ENCODE results near the gene ZNF521.

DNA sequence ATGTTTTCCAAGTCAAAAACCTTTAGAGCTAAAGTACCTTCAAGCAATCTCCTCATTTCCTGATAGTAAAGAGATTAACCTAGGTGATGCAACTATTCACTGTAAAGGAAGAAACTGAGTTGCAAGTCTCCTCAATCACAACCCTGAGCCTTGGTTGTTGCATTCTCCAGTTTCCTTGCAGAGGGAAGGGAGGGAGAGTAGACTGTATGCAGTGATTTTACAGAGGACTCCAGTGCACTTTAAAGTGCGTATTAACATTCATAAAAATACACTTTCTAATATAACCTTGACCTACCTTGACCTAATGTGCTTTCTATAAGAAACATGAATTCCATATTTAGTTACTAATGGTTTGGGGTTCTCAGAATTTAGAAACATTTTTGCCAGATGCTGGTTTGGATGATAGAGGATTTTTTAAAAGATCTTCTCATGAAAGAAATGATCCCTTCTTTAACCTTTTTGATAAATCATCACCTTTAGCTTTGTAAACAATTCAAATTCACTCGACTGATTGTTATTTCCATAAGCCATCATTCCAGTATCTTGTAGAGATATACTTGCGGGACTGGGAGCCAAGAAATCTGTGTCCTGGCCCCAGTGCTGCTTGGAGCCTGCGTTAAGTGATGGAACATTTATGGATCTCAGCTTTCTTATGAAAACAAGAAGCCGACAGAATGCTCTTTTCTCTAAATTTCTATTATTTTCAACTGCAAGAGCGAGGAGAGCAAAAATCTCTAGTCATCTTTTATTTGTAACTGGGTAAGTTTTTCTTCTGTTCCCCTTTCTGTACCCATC, 228.3 kb downstream of the ZNF521 start:
- TF ChIP-seq YY1 (IDR thresholded peaks at IDR 0.05; ENCODE audit: low read depth) = no peak
- TF ChIP-seq MAX (IDR thresholded peaks at IDR 0.05) = no peak
- TF ChIP-seq ZBTB7A (IDR thresholded peaks at IDR 0.05; ENCODE audit: low read depth) = no peak
- TF ChIP-seq CEBPB (IDR thresholded peaks at IDR 0.05) = no peak
- no peak for TF ChIP-seq EP300 (IDR thresholded peaks at IDR 0.05; ENCODE audit: borderline replicate concordance)
- no peak for TF ChIP-seq NFIC (IDR thresholded peaks at IDR 0.05)
- TF ChIP-seq TAF1 (IDR thresholded peaks at IDR 0.05; ENCODE audit: low read depth) = no peak
- no peak for TF ChIP-seq TEAD4 (IDR thresholded peaks at IDR 0.05)
- no peak for TF ChIP-seq RAD21 (IDR thresholded peaks at IDR 0.05; ENCODE audit: low read depth)
- TF ChIP-seq CREB1 (IDR thresholded peaks at IDR 0.05; ENCODE audit: low read depth) = no peak
- no peak for TF ChIP-seq EGR1 (IDR thresholded peaks at IDR 0.05)
- TF ChIP-seq FOXM1 (IDR thresholded peaks at IDR 0.05; ENCODE audit: borderline replicate concordance, low read depth) = no peak
- no peak for TF ChIP-seq REST (IDR thresholded peaks at IDR 0.05; ENCODE audit: low read depth)
